NCI-H510A treated with DMSO at 0.1 percent for 48 hours (cell line): ENCODE measurements around the gene TEKTIP1.
A peak's percentile ranks its signal among the peaks of the same experiment; 100 is the strongest.

ENCODE experiments used
- DNase-seq: peaks from one replicate; lab custom pipeline; 2025; lab: John Stamatoyannopoulos, UW

TEKTIP1 gene

DNA sequence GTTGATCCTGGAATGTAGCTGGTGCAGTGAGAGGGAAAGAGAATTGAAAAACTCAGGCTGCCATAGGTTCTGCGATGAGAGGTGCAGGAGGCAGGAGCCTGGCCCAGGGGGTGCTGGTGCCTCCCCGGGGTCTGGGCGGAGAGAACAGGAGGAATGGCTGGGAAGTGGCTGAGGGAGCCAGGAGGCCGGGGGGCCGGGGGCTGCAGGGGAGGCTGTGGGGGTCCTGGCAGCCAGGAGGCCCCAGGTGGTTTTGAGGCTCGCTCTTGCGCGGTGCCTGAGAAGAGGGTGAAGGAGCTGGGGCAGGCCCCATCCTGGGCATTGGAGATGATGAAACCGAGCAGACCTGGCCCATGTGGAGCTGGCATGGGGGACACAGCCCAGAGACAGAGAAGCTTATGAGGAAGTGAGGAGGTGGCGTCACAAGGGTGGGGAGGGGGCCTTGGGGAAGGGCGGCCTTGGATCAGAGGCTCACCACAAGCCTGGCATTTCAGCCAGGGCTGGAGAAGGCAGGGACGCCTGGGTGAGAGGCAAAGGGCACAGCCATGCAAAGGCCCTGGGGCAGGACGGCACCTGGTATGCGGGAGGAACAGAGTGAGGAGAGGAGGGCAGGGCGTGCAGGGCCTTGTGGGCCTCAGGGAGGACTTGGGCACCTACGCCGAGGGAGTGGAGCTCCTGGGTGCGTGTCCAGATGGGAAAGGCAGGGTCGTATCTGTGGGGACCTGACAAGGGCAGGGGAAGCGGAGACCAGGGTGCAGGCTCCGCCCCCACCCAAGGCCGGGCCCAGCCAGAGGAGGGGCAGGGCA, 1.3 kb upstream of the TEKTIP1 start:
- DNase-seq: no peak

DNA sequence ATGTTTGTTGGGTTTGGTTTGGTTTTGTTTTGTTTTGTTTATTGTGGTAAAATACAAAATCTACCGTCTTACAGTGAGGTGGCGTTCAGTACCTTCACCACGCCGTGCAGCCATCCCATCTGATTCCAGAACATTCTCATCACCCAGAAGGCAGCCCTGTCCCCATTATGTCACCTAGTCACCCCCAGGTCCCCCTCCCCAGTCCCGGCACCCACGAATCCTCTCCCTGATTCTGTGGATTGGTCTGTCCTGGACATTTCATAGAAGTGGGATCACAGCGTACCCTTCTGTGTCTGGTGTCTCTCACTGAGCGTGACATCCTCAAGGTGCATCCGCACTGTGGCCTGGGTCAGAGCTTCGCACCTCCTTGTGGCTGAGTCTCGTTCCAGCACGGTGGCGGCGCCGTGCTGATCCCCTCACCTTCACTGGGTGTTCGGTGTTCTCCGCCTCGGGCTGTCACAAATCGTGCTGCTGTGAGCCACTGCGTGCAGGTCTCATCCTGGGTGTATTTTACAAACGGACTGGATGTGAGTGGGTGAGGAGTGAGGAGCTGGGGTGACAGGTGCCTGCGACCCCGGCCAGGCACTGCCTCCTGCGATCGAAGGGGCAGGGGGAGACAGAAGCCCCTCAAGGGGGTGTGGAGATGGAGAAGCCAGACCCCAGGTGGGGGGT, 580 bp upstream of the TEKTIP1 start:
- DNase-seq: no peak

DNA sequence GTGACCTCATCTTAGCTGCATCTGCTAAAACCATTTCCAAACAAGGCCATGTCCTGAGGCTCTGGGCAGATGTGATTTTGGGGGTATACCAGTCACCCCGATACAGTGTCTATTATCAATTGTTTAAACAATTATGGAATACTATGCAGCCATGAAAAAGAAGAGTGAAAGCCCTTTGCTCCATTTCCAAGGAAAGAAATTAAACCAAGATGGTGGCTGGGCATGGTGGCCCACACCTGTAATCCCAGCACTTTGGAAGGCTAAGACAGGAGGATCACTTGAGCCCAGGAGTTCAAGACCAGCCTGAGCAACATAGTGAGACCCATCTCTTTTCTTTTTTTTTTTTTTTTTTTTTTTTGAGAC, 763 bp downstream of the TEKTIP1 start:
- no peak for DNase-seq

- no peak for DNase-seq
These were observed 4.4 kb downstream of the TEKTIP1 start for GRCh38 chr19:3543150-3544057.

- DNase-seq: no peak
These were observed 5.0 kb downstream of the TEKTIP1 start for GRCh38 chr19:3544058-3544376.

DNA sequence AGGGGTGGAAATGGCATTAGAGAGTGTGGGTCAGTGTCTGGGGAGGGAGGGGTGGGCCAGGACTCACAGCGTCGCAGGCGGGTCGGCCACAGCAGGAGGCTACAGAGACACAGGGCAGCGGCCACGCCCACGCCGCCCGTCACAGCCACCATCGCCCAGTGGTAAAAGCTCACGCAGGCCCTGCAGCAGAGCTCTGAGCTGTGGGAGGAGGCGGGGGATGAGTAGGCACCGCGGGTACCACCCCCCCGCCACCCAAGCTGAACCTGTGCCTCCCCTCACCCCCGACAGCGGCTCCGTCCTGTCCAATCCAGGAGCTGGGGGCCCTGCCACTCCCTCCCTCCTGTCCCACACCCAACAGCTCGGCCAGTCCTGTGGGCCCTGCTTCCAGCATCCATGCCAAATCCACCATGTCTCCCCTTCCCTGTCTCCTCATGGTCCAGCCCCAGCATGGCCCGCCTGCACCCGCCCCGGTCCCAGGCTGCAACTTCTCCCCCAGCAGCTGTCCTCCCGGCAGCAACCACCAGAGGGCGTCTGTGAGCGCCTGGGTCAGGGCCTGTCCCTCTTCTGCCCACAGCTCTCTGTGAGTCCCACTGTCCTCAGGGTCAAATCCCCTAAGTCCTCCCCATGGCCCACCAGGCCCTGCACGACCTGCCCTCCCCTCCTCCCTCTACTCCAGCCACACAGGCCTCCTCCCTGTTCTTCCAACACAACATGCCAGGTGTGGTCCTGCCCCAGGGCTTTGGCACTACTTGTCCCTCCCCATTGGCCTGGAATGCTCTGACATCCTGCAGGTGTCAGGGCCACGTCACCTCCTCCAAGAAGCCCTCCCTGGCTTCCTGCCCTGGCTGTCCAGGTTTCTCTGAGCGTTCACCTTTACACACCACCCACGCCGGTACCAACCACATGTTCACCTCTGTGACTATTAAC, 6.0 kb downstream of the TEKTIP1 start:
- peak; percentile 17 for DNase-seq

DNA sequence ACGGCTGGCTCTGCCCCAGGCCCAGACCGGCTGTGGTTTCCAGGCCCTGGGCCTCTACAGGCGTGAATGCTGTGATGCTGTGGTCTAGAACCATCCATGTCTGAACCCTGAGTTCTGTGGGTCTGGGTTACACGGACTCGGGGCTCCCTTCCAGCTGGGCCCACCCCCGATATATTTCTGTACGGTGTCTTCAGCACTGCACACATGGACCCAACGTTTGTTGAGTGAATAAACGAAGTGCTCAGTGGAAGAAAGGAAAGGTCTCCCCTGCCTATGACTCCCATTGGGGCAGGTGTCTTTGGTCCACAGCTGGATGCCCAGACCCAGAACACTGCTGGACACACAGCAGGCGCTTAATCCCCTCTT, 6.7 kb downstream of the TEKTIP1 start:
- no peak for DNase-seq

DNA sequence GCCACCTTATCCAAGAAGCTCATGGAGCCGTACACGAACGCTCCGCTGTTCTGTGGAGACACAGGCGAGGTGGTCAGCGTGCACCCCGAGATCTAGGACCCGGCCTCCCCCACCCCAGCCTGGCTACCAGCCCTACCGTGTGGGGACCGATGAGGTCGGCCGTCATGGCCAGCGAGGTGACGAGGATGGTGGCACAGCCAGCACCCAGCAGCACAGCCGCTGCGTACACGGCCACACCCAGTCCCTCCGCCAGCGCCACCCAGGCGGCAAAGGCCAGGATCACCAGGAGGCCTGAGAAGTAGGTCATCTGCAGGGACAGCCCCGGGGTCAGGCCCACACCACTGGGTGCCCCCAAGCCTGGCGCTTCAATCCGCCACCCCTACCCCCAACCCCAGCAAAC, 7.1 kb downstream of the TEKTIP1 start:
- no peak for DNase-seq

DNA sequence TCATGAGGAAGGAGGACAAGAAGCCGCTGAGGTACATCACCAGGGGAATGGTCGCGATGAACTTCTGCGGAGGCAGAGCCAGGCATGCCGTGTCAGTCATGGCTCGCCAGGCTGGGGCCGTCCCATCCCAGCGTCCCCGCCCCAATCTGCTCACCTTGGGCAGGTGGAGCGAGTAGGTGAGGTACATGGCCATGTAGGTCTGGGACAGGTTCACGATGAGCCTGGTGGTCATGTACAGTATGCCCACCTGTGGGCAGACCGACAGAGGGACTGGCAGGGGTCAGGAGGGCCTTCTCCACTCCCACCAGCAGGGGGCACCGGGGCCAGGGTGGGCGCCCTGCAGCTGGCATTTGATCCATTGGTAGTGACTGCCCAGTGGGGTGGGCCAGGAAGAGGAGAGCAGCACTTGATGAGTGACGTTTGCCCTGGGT, 8.3 kb downstream of the TEKTIP1 start:
- no peak for DNase-seq

DNA sequence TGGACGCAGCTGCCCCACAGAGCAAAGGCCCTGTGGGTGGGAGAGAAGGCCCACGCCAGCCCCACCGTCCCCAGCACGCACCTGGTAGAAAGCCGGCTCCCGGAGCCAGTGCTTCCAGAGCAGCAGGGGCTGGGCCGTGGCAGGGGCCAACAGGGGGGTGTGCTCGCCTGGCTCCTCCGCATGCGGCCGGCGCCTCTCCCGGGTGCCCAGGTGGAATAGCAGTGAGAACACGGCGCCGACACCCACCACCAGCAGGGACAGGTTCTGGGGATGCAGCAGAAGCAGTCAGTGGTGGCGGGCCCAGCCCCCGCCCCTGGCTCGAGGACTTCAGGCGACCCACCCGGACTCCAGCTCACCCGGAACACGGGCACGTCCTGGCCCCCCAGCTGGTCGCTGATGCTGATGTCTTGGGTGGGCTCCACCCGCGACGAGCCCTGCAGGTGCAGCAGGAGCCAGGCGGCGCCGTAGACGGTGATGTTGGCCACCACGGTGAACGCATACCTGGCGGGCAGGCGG, 8.9 kb downstream of the TEKTIP1 start:
- DNase-seq: no peak

DNA sequence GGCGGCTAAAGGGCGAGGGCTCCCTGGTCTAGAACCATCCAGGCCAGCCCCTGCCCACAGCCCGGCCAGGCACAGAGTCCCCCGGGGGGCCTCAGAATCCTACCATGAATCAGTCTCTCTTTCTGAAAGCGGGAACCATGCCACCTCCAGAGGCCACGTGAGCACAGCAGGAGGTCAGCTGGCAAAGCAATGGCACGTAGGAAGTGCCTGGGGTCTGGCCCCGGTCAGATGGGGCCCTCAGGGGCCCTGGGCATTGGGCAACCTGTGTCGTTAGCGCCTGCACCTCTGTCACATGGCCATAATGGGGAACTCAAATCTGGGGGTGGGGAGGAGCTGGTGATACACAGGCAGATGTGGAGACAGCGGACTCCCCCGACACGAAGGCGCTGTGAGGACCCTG, 9.6 kb downstream of the TEKTIP1 start:
- no peak for DNase-seq

DNA sequence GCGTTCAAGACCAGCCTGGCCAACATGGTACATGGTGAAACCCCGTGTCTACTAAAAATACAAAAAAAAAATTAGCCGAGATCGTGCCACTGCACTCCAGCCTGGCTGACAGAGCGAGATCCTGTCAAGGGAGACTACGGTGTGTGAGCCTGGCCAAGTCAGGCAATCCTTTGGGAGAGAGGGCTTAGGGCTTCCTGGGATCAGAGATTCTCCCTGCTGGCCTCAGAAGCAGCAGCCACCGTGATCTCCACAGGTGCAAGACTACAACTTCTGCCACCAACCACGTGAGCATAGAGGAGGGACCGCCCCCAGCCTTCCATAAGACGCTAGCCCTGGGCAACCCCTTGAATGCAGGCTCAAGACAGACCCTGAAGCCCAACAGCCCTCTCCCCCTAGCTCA, 10.8 kb downstream of the TEKTIP1 start:
- DNase-seq: no peak

DNA sequence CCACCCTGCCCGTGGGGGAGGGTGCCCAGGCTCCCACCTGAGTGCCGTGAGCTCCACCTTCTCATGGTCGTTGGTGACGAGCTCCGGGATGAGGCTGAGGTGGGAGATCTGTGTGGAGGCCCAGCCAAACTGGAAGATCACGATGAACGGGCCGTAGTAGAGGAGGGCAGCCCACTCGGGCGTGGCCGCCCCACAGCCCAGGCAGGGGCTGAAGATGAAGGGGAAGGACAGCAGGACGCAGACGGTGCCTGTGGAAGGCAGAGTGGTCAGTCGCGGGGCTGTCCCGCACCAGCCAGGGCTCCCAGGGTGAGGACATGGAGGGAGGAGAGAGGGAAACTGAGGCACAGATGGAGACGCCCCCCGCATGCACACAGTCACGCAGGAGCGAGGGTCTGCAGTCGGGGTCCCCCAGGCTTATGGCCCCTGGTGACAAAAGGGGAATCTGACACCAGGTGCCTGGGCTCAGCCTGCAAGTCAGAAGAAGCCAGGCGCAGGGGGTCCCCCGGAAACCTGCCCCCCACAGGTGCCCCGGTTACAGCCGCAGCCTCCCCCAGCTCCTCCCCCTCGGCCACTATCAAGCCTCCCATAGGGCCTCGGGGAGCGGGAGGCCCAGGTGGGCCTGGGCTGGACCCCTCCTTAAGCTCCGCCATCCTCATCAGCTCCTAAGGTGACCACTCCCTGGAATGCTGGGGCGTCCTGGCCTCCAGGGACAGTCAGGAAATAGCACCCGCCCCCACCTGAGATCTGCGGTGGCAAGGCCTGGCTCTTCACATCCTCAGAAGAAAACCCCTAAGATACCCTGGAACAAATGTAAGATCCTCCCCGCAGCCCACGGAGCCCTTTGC, 12.2 kb downstream of the TEKTIP1 start:
- DNase-seq: no peak

GRCh38 chr19:3551792-3552095, 12.8 kb downstream of the TEKTIP1 start:
- DNase-seq: no peak

GRCh38 chr19:3554254-3555083, 15.5 kb downstream of the TEKTIP1 start:
- DNase-seq: no peak

DNA sequence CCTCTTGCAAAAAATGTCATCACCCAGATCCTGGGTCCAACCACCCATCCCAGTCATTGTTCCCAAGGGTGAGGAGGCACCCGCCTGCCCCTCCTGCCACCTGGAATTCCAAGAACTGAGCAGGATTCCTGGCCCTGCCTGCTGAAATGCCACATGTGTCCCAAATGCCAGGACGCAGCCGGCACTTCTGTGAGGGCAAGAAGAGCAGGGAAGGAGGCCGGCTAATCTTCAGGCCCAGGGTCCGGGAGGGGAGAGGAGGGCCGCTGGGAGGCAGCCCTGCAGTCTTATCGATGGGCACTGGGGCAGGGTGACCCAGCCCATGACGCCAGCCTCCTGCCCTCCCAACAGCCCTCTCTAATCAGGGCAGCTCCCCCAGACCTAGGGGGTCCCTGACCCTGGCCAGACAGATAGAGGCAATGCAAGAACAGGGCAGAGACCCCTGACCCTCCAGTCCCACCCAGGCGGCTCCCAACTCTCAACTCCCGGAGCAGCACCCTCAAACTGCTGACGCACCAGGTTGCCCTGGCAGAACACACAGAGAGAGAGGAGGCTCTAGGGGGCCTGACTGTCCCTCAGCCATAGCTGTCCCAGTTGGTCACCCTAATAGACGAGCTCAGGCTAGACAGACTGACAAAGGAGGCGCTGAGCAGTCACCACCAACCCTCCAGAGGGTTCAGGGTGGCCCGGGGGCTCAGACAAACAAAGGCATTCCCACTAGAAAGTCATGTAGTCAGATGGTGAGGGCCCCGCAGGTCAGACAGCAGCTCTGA, 16.9 kb downstream of the TEKTIP1 start:
- DNase-seq: no peak

- no peak for DNase-seq
These were observed 17.5 kb downstream of the TEKTIP1 start for GRCh38 chr19:3556423-3556977.

GRCh38 chr19:3556978-3557460, 18.0 kb downstream of the TEKTIP1 start:
- DNase-seq: no peak
